ENCODE measurements around the gene TMEM127. TPM values are rescaled to one million over a fixed set of nuclear protein-coding genes. Genes with fewer than 3 reads are reported as not detected.
A peak's percentile ranks its signal among the peaks of the same experiment; 100 is the strongest.

The TMEM127 gene
- total RNA-seq, 2 donors from 2014 or later: 40.4 to 50.4 TPM

- no peaks in the 10 kb centered on the region for H3K27me3 ChIP-seq (replicated peaks; ENCODE audit: insufficient read depth)
- WGBS: 47% methylated on average over 6 of the region's 6 CpGs
- H3K4me3 ChIP-seq: no peak overlapping the region
- peak; percentile 32 for DNase-seq (ENCODE audit: low spot score)
- H3K4me1 ChIP-seq (replicated peaks): no peaks in the 10 kb centered on the region
- H3K27ac ChIP-seq: peak overlapping the region in 1 of 2 donors; percentile 8
- H3K9me3 ChIP-seq: no peaks in the 10 kb centered on the region
- intact Hi-C loops (cut with DNase I): no loop called here
- no peak for TF ChIP-seq CTCF (IDR thresholded peaks at IDR 0.05)
- TF ChIP-seq POLR2AphosphoS5 (IDR thresholded peaks at IDR 0.05): peak; percentile 26
- peaks cover 8 to 21% of the 10 kb centered on the region in 2 donors for H3K36me3 ChIP-seq
Observed at GRCh38 chr2:96251721-96252292, 14.0 kb downstream of the TMEM127 start.

- 89% methylated on average over 6 of the region's 6 CpGs for WGBS
- Histone ChIP-seq H3K27ac (no peak overlapping the region), H3K4me1 (replicated peaks) (no peaks in the 10 kb centered on the region), H3K9me3 (no peaks in the 10 kb centered on the region), H3K36me3 (peaks cover 8 to 21% of the 10 kb centered on the region in 2 donors), H3K27me3 (replicated peaks; ENCODE audit: insufficient read depth) (no peaks in the 10 kb centered on the region), H3K4me3 (no peak overlapping the region)
- intact Hi-C loops (cut with DNase I): no loop called here
- TF ChIP-seq POLR2A (IDR thresholded peaks at IDR 0.05): no peak
- no peak for TF ChIP-seq POLR2AphosphoS5 (IDR thresholded peaks at IDR 0.05)
- no peak for TF ChIP-seq CTCF (IDR thresholded peaks at IDR 0.05)
- DNase-seq (ENCODE audit: low spot score): no peak
Observed at GRCh38 chr2:96250188-96250587, 15.6 kb downstream of the TMEM127 start.

GRCh38 chr2:96249654-96250053 lies 16.1 kb downstream of the TMEM127 start:
- TF ChIP-seq POLR2AphosphoS5 (IDR thresholded peaks at IDR 0.05) (no peak), POLR2A (IDR thresholded peaks at IDR 0.05) (no peak), CTCF (IDR thresholded peaks at IDR 0.05) (no peak)
- no peaks in the 10 kb centered on the region for H3K27me3 ChIP-seq (replicated peaks; ENCODE audit: insufficient read depth)
- peaks cover 8 to 18% of the 10 kb centered on the region in 2 donors for H3K36me3 ChIP-seq
- DNase-seq (ENCODE audit: low spot score): no peak
- H3K27ac ChIP-seq: no peak overlapping the region
- H3K4me3 ChIP-seq: no peak overlapping the region
- WGBS: 76% methylated on average over 9 of the region's 9 CpGs
- H3K4me1 ChIP-seq (replicated peaks): no peaks in the 10 kb centered on the region
- no peaks in the 10 kb centered on the region for H3K9me3 ChIP-seq
- intact Hi-C loops (cut with DNase I): no loop called here

GRCh38 chr2:96248624-96249023 lies 17.2 kb downstream of the TMEM127 start:
- no peaks in the 10 kb centered on the region for H3K27me3 ChIP-seq (replicated peaks; ENCODE audit: insufficient read depth)
- WGBS: 91% methylated on average over 4 of the region's 4 CpGs
- peaks cover 6 to 7% of the 10 kb centered on the region in 2 donors for H3K36me3 ChIP-seq
- no peaks in the 10 kb centered on the region for H3K4me1 ChIP-seq (replicated peaks)
- no peak overlapping the region for H3K4me3 ChIP-seq
- TF ChIP-seq POLR2A (IDR thresholded peaks at IDR 0.05): no peak
- no peak for TF ChIP-seq POLR2AphosphoS5 (IDR thresholded peaks at IDR 0.05)
- no peak for TF ChIP-seq CTCF (IDR thresholded peaks at IDR 0.05)
- DNase-seq (ENCODE audit: low spot score): no peak
- no peak overlapping the region for H3K27ac ChIP-seq
- H3K9me3 ChIP-seq: no peaks in the 10 kb centered on the region
- intact Hi-C loops (cut with DNase I): no loop called here

- Histone ChIP-seq H3K9me3 (no peaks in the 10 kb centered on the region), H3K27ac (no peak overlapping the region), H3K4me3 (no peak overlapping the region), H3K4me1 (replicated peaks) (no peaks in the 10 kb centered on the region), H3K36me3 (peaks cover 0 to under 1% of the 10 kb centered on the region in 2 donors), H3K27me3 (replicated peaks; ENCODE audit: insufficient read depth) (no peaks in the 10 kb centered on the region)
- intact Hi-C loops (cut with DNase I): no loop called here
- no peak for TF ChIP-seq CTCF (IDR thresholded peaks at IDR 0.05)
- TF ChIP-seq POLR2AphosphoS5 (IDR thresholded peaks at IDR 0.05): no peak
- no peak for TF ChIP-seq POLR2A (IDR thresholded peaks at IDR 0.05)
- 88% methylated on average over 5 of the region's 5 CpGs for WGBS
- no peak for DNase-seq (ENCODE audit: low spot score)
Observed at GRCh38 chr2:96247896-96248295, 17.9 kb downstream of the TMEM127 start.
